Measurements from ENCODE around the gene KIF13A.
"Not testable (repeated sequence)": the region's sequence is repeated elsewhere in the genome, so short reads cannot be mapped to it uniquely, and the experiment has no call there.

The KIF13A gene

DNA sequence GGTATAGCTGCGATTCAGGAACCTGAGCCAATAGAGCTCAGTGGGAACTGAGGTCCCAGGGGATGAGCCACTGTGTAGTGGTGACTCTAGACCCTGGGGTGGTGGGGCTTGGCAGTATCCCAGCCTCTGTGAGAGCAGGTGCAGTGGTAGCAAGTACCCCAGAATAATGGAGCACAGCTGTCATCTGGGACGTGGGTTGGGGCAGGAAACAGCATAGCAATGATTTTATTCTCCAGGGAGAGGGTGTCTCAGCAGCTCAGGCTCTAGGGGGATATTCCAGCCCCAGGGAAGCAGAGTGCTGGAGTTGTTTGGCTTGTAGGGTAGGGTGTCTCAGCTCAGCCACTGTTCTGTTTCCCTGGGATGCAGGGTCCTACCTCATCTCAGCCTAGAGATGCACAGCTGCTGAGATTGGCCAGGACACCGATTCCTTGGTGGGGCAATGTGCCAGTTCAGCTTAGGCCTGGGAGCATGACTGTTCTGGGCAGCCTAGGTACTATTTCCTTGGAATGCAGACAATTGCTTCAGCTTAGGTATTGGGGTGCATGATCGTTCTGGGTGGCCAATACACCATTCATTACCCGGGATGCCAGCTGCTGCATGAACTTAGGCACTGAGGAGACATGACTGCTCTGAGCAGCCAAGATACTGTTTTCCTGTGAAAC lies 246.7 kb downstream of the KIF13A start:
- no peak overlapping the region for H3K4me3 ChIP-seq (ENCODE audit: low read length)
- no peak overlapping the region for H3K9ac ChIP-seq (ENCODE audit: low read length)
- H3K9me3 ChIP-seq (ENCODE audit: control insufficient read depth, low read depth, low read length): peaks cover 7% of the 10 kb centered on the region
- no peaks in the 10 kb centered on the region for H3K27me3 ChIP-seq (ENCODE audit: control insufficient read depth, insufficient read depth, low read length)
- no peaks in the 10 kb centered on the region for H3K4me1 ChIP-seq (ENCODE audit: control insufficient read depth, low read depth, low read length)
- no peaks in the 10 kb centered on the region for H3K36me3 ChIP-seq (ENCODE audit: control insufficient read depth, low read depth, low read length)
- H3K27ac ChIP-seq (ENCODE audit: low read length): no peak overlapping the region

- H3K36me3 ChIP-seq (ENCODE audit: control insufficient read depth, low read depth, low read length): no peaks in the 10 kb centered on the region
- peaks cover 7% of the 10 kb centered on the region for H3K9me3 ChIP-seq (ENCODE audit: control insufficient read depth, low read depth, low read length)
- H3K9ac ChIP-seq (ENCODE audit: low read length): no peak overlapping the region
- H3K27ac ChIP-seq (ENCODE audit: low read length): no peak overlapping the region
- H3K27me3 ChIP-seq (ENCODE audit: control insufficient read depth, insufficient read depth, low read length): no peaks in the 10 kb centered on the region
- no peaks in the 10 kb centered on the region for H3K4me1 ChIP-seq (ENCODE audit: control insufficient read depth, low read depth, low read length)
- H3K4me3 ChIP-seq (ENCODE audit: low read length): no peak overlapping the region
Observed at GRCh38 chr6:17737704-17738252, 249.7 kb downstream of the KIF13A start.

- H3K27me3 ChIP-seq (ENCODE audit: control insufficient read depth, insufficient read depth, low read length); H3K4me3 ChIP-seq (ENCODE audit: low read length); H3K36me3 ChIP-seq (ENCODE audit: control insufficient read depth, low read depth, low read length); H3K9ac ChIP-seq (ENCODE audit: low read length); H3K9me3 ChIP-seq (ENCODE audit: control insufficient read depth, low read depth, low read length); H3K27ac ChIP-seq (ENCODE audit: low read length); H3K4me1 ChIP-seq (ENCODE audit: control insufficient read depth, low read depth, low read length): not testable (repeated sequence)
Observed at GRCh38 chr6:17735311-17735710, 252.1 kb downstream of the KIF13A start.

GRCh38 chr6:17730078-17730704 lies 257.2 kb downstream of the KIF13A start:
- H3K4me1 ChIP-seq (ENCODE audit: control insufficient read depth, low read depth, low read length): no peaks in the 10 kb centered on the region
- H3K4me3 ChIP-seq (ENCODE audit: low read length): no peak overlapping the region
- no peaks in the 10 kb centered on the region for H3K36me3 ChIP-seq (ENCODE audit: control insufficient read depth, low read depth, low read length)
- H3K27me3 ChIP-seq (ENCODE audit: control insufficient read depth, insufficient read depth, low read length): no peaks in the 10 kb centered on the region
- no peak overlapping the region for H3K27ac ChIP-seq (ENCODE audit: low read length)
- no peaks in the 10 kb centered on the region for H3K9me3 ChIP-seq (ENCODE audit: control insufficient read depth, low read depth, low read length)
- no peak overlapping the region for H3K9ac ChIP-seq (ENCODE audit: low read length)

- Histone ChIP-seq H3K27ac (ENCODE audit: low read length) (no peak overlapping the region), H3K9ac (ENCODE audit: low read length) (no peak overlapping the region), H3K9me3 (ENCODE audit: control insufficient read depth, low read depth, low read length) (no peaks in the 10 kb centered on the region), H3K4me3 (ENCODE audit: low read length) (no peak overlapping the region), H3K4me1 (ENCODE audit: control insufficient read depth, low read depth, low read length) (peaks cover 5% of the 10 kb centered on the region), H3K36me3 (ENCODE audit: control insufficient read depth, low read depth, low read length) (no peaks in the 10 kb centered on the region), H3K27me3 (ENCODE audit: control insufficient read depth, insufficient read depth, low read length) (no peaks in the 10 kb centered on the region)
Observed at GRCh38 chr6:17729223-17730077, 258.0 kb downstream of the KIF13A start.

DNA sequence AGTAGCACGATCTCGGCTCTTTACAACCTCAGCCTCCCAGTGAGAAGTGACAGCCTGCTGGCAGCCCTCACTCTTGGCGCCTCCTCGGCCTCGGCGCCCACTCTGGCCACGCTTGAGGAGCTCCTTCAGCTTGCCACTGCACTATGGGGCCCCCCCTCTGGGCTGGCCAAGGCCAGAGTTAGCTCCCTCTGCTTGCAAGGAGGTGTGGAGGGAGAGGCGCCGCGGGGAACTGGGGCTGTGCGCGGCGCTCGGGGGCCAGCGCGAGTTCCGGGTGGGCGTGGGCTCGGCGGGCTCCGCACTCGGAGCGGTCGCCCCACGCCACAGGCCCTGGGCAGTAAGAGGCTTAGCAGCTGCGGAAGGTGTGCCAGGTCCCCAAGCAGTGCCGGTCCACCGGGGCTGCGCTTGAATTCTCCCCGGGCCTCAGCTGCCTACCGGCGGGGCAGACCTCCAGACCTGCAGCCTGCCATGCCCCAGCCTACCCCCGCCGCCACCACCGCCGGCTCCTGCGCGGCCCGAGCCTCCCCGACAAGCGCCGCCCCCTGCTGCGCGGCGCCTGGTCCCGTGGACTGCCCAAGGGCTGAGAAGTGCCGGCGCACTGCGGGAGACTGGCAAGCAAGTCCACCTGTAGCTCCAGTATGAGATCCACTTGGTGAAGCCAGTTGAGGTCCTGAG lies 258.7 kb downstream of the KIF13A start:
- H3K9ac ChIP-seq (ENCODE audit: low read length): no peak overlapping the region

GRCh38 chr6:17725083-17725482 lies 262.4 kb downstream of the KIF13A start:
- no peak overlapping the region for H3K27ac ChIP-seq (ENCODE audit: low read length)
- no peaks in the 10 kb centered on the region for H3K36me3 ChIP-seq (ENCODE audit: control insufficient read depth, low read depth, low read length)
- H3K27me3 ChIP-seq (ENCODE audit: control insufficient read depth, insufficient read depth, low read length): no peaks in the 10 kb centered on the region
- H3K9me3 ChIP-seq (ENCODE audit: control insufficient read depth, low read depth, low read length): no peaks in the 10 kb centered on the region
- H3K4me3 ChIP-seq (ENCODE audit: low read length): no peak overlapping the region
- H3K9ac ChIP-seq (ENCODE audit: low read length): no peak overlapping the region
- peaks cover 5% of the 10 kb centered on the region for H3K4me1 ChIP-seq (ENCODE audit: control insufficient read depth, low read depth, low read length)

More for the DNA sequence above, 258.7 kb downstream of the KIF13A start:
- H3K9me3 ChIP-seq (ENCODE audit: control insufficient read depth, low read depth, low read length): no peaks in the 10 kb centered on the region
- H3K4me1 ChIP-seq (ENCODE audit: control insufficient read depth, low read depth, low read length): peaks cover 5% of the 10 kb centered on the region
- no peak overlapping the region for H3K27ac ChIP-seq (ENCODE audit: low read length)
- H3K27me3 ChIP-seq (ENCODE audit: control insufficient read depth, insufficient read depth, low read length): no peaks in the 10 kb centered on the region
- H3K36me3 ChIP-seq (ENCODE audit: control insufficient read depth, low read depth, low read length): no peaks in the 10 kb centered on the region
- H3K4me3 ChIP-seq (ENCODE audit: low read length): no peak overlapping the region

- H3K9ac ChIP-seq (ENCODE audit: low read length): no peak overlapping the region
- H3K36me3 ChIP-seq (ENCODE audit: control insufficient read depth, low read depth, low read length): no peaks in the 10 kb centered on the region
- no peak overlapping the region for H3K27ac ChIP-seq (ENCODE audit: low read length)
- H3K9me3 ChIP-seq (ENCODE audit: control insufficient read depth, low read depth, low read length): no peaks in the 10 kb centered on the region
- H3K4me1 ChIP-seq (ENCODE audit: control insufficient read depth, low read depth, low read length): peaks cover 5% of the 10 kb centered on the region
- H3K4me3 ChIP-seq (ENCODE audit: low read length): no peak overlapping the region
- no peaks in the 10 kb centered on the region for H3K27me3 ChIP-seq (ENCODE audit: control insufficient read depth, insufficient read depth, low read length)
Observed at GRCh38 chr6:17724341-17724740, 263.1 kb downstream of the KIF13A start.

- Histone ChIP-seq H3K9me3 (ENCODE audit: control insufficient read depth, low read depth, low read length) (no peaks in the 10 kb centered on the region), H3K36me3 (ENCODE audit: control insufficient read depth, low read depth, low read length) (no peaks in the 10 kb centered on the region), H3K4me1 (ENCODE audit: control insufficient read depth, low read depth, low read length) (peaks cover 5% of the 10 kb centered on the region), H3K27ac (ENCODE audit: low read length) (no peak overlapping the region), H3K27me3 (ENCODE audit: control insufficient read depth, insufficient read depth, low read length) (no peaks in the 10 kb centered on the region), H3K4me3 (ENCODE audit: low read length) (no peak overlapping the region), H3K9ac (ENCODE audit: low read length) (no peak overlapping the region)
Observed at GRCh38 chr6:17721671-17722070, 265.8 kb downstream of the KIF13A start.

GRCh38 chr6:17719323-17720041 lies 268.0 kb downstream of the KIF13A start:
- Histone ChIP-seq H3K4me1 (ENCODE audit: control insufficient read depth, low read depth, low read length) (no peaks in the 10 kb centered on the region), H3K4me3 (ENCODE audit: low read length) (no peak overlapping the region), H3K36me3 (ENCODE audit: control insufficient read depth, low read depth, low read length) (no peaks in the 10 kb centered on the region), H3K9me3 (ENCODE audit: control insufficient read depth, low read depth, low read length) (no peaks in the 10 kb centered on the region), H3K9ac (ENCODE audit: low read length) (no peak overlapping the region), H3K27ac (ENCODE audit: low read length) (no peak overlapping the region), H3K27me3 (ENCODE audit: control insufficient read depth, insufficient read depth, low read length) (no peaks in the 10 kb centered on the region)

Measured in iPS-18a (cell line).